Stimulated activated CD8-positive, alpha-beta memory T cell treated with anti-CD3 and anti-CD28 coated beads, Interleukin-7, amount 100 ng/mL, for 24 hours (primary cell): ENCODE data around the gene PEX14.

ENCODE experiments used
- DNase-seq: peaks from one replicate; pipeline ENCODE4 v3.0.0-alpha.2; 2020; ENCODE audit warnings: low read depth

Gene PEX14

GRCh38 chr1:10620776-10621175 is 146.0 kb downstream of the PEX14 start:
- no peak for DNase-seq

- no peak for DNase-seq
Measured at GRCh38 chr1:10621906-10622305, 147.2 kb downstream of the PEX14 start.

GRCh38 chr1:10622910-10623685 is 148.3 kb downstream of the PEX14 start:
- no peak for DNase-seq

GRCh38 chr1:10623686-10624145 is 149.0 kb downstream of the PEX14 start:
- DNase-seq: no peak

GRCh38 chr1:10624256-10625050 is 149.7 kb downstream of the PEX14 start:
- DNase-seq: no peak

- no peak for DNase-seq
Measured at GRCh38 chr1:10625076-10625475, 150.3 kb downstream of the PEX14 start.

GRCh38 chr1:10625554-10625953 is 150.8 kb downstream of the PEX14 start:
- DNase-seq: no peak

- no peak for DNase-seq
Measured at GRCh38 chr1:10626131-10626731, 151.5 kb downstream of the PEX14 start.

- DNase-seq: no peak
Measured at GRCh38 chr1:10626791-10627410, 152.2 kb downstream of the PEX14 start.

- DNase-seq: no peak
Measured at GRCh38 chr1:10628685-10629084, 153.9 kb downstream of the PEX14 start.

- DNase-seq: no peak
Measured at GRCh38 chr1:10629091-10629815, 154.5 kb downstream of the PEX14 start.

- DNase-seq: no peak
Measured at GRCh38 chr1:10629816-10630571, 155.2 kb downstream of the PEX14 start.

- DNase-seq: no peak
Measured at GRCh38 chr1:10630661-10631120, 155.9 kb downstream of the PEX14 start.

- DNase-seq: no peak
Measured at GRCh38 chr1:10631121-10631810, 156.5 kb downstream of the PEX14 start.

GRCh38 chr1:10631811-10632593 is 157.3 kb downstream of the PEX14 start:
- DNase-seq: no peak

- no peak for DNase-seq
Measured at GRCh38 chr1:10632691-10633090, 157.9 kb downstream of the PEX14 start.

GRCh38 chr1:10633416-10633815 is 158.7 kb downstream of the PEX14 start:
- DNase-seq: no peak

GRCh38 chr1:10634075-10634427 is 159.3 kb downstream of the PEX14 start:
- no peak for DNase-seq

- no peak for DNase-seq
Measured at GRCh38 chr1:10634428-10635084, 159.8 kb downstream of the PEX14 start.
